GM18867 (cell line): ENCODE data around the gene SCAF8.
"Not testable (repeated sequence)": the region's sequence is repeated elsewhere in the genome, so short reads cannot be mapped to it uniquely, and the experiment has no call there.

Experiments
- ATAC-seq: cut with Tn5 transposase; IDR thresholded peaks from one replicate; pipeline ENCODE4 v1.9.1; 2021; ENCODE audit warnings: mild to moderate bottlenecking, moderate library complexity; ENCODE audit not compliant: unreplicated experiment

SCAF8 gene, protein sequence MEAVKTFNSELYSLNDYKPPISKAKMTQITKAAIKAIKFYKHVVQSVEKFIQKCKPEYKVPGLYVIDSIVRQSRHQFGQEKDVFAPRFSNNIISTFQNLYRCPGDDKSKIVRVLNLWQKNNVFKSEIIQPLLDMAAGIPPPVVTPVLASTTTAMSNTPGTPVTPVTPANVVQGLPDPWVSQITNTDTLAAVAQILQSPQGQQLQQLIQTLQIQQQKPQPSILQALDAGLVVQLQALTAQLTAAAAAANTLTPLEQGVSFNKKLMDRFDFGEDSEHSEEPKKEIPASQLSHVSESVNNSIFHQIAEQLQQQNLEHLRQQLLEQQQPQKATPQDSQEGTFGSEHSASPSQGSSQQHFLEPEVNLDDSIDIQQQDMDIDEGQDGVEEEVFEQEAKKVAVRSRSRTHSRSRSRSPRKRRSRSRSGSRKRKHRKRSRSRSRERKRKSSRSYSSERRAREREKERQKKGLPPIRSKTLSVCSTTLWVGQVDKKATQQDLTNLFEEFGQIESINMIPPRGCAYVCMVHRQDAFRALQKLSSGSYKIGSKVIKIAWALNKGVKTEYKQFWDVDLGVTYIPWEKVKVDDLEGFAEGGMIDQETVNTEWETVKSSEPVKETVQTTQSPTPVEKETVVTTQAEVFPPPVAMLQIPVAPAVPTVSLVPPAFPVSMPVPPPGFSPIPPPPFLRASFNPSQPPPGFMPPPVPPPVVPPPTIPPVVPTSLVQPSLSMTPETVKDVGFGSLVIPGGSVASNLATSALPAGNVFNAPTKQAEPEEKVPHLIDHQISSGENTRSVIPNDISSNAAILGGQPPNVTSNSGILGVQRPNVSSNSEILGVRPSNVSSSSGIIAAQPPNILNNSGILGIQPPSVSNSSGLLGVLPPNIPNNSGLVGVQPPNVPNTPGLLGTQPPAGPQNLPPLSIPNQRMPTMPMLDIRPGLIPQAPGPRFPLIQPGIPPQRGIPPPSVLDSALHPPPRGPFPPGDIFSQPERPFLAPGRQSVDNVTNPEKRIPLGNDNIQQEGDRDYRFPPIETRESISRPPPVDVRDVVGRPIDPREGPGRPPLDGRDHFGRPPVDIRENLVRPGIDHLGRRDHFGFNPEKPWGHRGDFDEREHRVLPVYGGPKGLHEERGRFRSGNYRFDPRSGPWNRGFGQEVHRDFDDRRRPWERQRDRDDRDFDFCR (N-terminal part only)

DNA sequence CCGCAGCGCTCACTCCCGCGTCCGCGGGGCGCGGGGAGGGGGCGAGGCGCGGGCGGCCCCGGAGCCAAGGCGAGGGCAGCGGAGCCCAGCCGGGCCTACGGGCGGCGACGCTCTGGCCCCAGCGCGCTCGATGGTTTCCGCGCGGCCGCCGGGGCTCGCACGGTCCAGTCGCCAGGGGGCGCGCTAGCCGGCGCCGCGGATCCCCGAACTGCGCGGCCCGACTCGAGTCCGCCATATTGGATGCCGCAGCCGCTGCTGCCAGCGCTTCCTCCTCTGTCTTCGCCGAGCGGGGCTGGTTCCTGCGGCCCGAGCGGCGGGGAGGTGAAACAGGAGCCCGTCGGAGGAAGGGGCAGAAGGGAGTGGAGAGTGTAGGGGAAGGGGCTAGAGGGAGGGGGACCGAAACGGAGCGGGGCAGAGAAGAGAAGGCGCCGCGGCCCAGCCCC, at the start of gene SCAF8:
TSS of gene SCAF8 (plus strand) at position 234 of the 443 bp plus-strand sequence. CDS start 485 bp downstream, outside the sequence.
- ATAC-seq: peak; percentile 83

- ATAC-seq: peak; percentile 92
Observed at GRCh38 chr6:154683756-154684523, 49.3 kb upstream of the SCAF8 start.

- ATAC-seq: no peak
Observed at GRCh38 chr6:154686162-154686561, 47.1 kb upstream of the SCAF8 start.

- ATAC-seq: peak; percentile 42
Observed at GRCh38 chr6:154689493-154690255, 43.5 kb upstream of the SCAF8 start.

DNA sequence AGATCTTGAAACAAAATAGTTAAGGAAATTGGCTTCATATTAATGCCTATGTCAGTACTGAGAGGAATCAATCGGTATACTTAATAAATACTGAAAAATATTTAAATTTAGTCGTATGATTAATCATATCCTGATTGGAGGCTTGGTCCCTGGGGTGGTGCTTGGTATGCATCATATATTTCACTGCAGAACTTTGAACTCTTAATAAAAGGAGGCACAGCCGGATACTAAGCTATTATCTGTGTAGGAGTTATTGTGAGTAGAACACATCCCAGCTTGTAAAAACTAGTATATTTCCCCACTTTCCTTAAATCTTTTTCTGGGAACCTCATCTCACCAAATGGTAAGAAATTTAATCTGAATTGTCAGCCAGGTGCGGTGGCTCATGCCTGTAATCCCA, 42.4 kb upstream of the SCAF8 start:
- ATAC-seq: no peak

GRCh38 chr6:154696661-154697060, 36.6 kb upstream of the SCAF8 start:
- no peak for ATAC-seq

DNA sequence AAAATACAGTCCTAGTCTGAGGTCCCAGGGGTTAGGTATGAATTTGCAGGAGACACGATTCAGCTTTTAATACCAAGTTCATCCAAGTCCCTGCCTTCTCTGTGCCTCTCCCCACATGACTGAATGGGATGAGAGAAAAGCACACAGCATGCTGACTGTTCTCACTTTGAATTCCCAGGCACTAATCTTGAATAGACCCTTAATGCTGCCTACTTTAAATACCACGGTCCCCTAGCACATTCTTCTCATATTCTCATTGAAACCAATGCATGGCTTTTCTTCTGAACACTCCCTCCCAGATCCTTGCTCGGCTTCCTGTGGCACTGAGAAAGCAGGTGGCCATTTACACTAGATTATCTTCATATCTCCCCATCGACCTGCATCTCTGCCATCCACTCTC, 30.1 kb upstream of the SCAF8 start:
- ATAC-seq: no peak

DNA sequence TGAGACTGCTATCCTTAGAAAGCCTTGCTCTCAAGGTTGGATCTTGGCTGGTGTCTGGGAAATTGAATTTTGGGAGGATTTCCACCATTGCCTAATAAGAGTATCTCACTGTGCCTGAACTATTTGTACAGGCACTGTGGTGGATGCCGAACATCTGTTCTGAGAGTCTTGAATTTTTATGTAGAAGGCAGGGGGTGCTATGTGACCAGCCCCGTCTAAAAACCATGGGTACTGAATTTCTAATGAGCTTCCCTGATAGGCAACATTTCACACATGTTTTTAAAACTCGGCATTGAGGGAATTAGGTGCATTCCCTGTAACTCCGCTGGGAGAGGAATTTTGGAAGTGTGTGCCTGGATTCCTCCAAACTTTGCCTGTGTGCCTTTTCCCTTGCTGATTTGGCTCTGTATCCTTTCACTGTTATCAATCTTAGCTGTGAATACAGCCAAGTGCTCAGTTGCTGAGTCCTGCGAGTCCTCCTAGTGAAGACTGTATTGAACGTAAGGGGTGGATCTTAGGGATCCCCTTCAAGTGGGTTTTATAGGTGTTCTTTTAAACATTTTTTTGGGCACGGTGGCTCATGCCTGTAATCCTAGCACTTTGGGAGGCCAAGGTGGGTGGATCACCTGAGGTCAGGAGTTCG, 27.6 kb upstream of the SCAF8 start:
- ATAC-seq: no peak

- ATAC-seq: no peak
Observed at GRCh38 chr6:154706389-154706788, 26.8 kb upstream of the SCAF8 start.

- no peak for ATAC-seq
Observed at GRCh38 chr6:154709621-154710020, 23.6 kb upstream of the SCAF8 start.

DNA sequence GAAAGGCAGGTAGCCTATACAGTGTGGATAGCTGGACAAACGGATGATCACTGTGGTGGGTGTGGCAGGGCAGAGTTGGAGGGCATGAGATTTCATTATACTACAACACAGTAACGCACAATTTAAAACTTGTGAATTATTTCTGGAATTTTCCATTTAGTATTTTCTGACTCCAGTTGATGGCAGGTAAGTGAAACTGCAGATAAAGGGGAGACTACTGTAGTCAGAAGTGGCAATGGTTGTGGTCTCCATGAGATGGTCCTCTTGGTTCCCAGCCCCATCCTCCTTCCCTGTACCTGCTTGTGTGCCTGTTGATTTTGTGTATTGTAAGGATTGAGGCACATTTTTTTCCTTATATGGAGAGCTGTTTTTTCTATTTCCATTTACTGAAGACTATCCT, 22.5 kb upstream of the SCAF8 start:
- ATAC-seq: no peak

DNA sequence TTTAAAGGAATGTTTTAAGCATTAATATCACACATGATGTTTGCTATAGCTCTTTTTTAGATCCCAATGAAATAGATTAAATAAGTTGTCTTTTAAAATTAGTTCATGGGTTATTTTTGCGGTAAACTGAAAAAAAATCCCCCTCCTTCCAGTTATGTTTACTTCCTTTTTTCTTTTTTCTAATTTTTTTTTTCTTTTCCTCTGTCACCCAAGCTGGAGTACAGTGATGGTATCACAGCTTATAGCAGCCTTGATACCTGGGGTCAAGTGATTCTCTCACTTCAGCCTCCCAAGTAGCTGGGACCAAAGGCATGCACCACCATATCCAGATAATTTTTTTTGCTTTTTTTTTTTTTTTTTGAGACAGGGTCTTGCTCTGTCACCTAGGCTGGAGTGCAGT, 17.8 kb upstream of the SCAF8 start:
- no peak for ATAC-seq

GRCh38 chr6:154716350-154716749, 16.9 kb upstream of the SCAF8 start:
- not testable (repeated sequence) for ATAC-seq

GRCh38 chr6:154719433-154719832, 13.8 kb upstream of the SCAF8 start:
- ATAC-seq: no peak

GRCh38 chr6:154719854-154720253, 13.4 kb upstream of the SCAF8 start:
- no peak for ATAC-seq

GRCh38 chr6:154721460-154721859, 11.8 kb upstream of the SCAF8 start:
- no peak for ATAC-seq

- no peak for ATAC-seq
Observed at GRCh38 chr6:154726887-154727286, 6.3 kb upstream of the SCAF8 start.

DNA sequence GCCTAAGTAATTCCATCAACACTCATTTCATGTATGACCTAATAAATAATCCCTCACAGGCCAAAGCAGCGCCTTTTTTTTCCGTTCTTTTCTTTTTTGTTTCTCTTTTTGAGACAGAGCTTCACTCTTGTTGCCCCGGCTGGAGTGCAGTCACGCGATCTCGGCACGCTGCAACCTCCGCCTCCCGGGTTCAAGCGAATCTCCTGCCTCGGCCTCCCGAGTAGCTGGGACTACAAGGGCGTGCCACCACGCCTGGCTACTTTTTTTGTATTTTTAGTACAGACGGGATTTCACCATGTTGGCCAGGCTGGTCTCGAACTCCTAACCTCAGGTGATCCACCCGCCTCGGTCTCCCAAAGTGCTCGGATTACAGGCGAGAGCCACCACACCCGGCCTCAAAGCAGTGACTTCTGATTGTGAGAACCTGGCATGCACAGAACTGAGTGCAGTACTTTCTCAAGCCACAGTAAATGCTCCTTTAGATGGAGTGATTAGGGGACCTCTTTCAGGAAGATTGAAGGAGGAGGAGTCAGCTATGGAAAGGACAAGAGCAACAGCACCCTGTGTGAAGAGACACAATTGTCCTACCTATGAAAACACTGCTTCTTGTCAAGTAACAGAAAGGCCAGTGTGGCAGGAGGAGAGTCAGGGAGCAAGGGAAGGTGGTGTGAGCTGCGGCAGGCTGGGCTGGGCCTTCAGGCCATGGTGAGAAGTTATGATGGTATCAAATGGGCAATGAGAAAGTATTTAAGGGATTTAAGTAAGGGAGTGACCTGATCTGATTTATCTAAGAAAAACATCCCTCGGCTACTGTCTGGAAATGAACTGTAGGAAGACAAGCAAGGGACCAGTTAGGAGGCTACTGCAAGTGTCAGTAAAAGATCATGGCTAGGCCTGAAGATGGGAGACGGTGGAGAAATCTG, 1.7 kb upstream of the SCAF8 start:
- ATAC-seq: no peak
